Nephron (organoid): ENCODE measurements around the gene UBE2G1.
"Not testable (repeated sequence)": the region's sequence is repeated elsewhere in the genome, so short reads cannot be mapped to it uniquely, and the experiment has no call there.

Experiments used
- H3K27ac Mint-ChIP-seq, 3 experiments: 2 replicates each; pipeline ENCODE4 v1.8.0; 2020; ENCODE audit warnings: mixed read lengths in 3 of 3, mild to moderate bottlenecking in 2 of 3, moderate library complexity in 1 of 3
- H3K27me3 Mint-ChIP-seq: 2 replicates; pipeline ENCODE4 v1.8.0; 2021; ENCODE audit warnings: low read depth, mild to moderate bottlenecking, moderate library complexity, mixed read lengths
- H3K36me3 Mint-ChIP-seq: 2 replicates; pipeline ENCODE4 v1.8.0; 2020; ENCODE audit warnings: low read depth, mixed read lengths
- H3K4me1 Mint-ChIP-seq: 2 replicates; pipeline ENCODE4 v1.8.0; 2020; ENCODE audit warnings: mixed read lengths
- H3K4me3 Mint-ChIP-seq, 3 experiments: 2 replicates each; pipeline ENCODE4 v1.8.0; 2020; ENCODE audit warnings: mild to moderate bottlenecking in 3 of 3, mixed read lengths in 3 of 3, moderate library complexity in 2 of 3
- H3K9me3 Mint-ChIP-seq: 2 replicates; pipeline ENCODE4 v1.8.0; 2020; ENCODE audit warnings: mixed read lengths
- TF ChIP-seq, protein P1 (sequence below), 3 experiments: fragments of 200-600 bp; sonication (generic); IDR thresholded peaks; one replicate each; pipeline ENCODE4 v1.5.0; 2021; ENCODE audit warnings: antibody characterized with exemption in 3 of 3; ENCODE audit not compliant: unreplicated experiment in 3 of 3

UBE2G1 gene

DNA sequence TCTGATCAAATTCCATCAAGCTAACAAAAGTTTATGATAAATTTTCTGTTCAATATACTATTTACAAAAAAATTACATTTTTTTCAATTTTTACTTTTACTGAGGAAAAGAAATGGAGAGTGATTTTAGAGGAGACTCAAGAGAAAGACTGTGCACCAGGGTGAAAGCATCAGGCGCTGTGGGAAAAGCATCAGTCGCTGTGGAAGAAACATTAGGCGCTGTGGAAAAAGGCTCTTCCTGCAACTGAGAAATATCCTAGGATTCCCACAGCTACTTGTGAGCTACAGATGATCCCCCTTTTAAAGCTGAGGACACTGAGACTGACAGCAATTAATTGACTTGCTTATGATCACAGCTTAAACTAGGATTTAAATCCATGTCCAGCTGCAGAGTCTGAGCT, 107.6 kb downstream of the UBE2G1 start:
- TF ChIP-seq, protein P1, sequence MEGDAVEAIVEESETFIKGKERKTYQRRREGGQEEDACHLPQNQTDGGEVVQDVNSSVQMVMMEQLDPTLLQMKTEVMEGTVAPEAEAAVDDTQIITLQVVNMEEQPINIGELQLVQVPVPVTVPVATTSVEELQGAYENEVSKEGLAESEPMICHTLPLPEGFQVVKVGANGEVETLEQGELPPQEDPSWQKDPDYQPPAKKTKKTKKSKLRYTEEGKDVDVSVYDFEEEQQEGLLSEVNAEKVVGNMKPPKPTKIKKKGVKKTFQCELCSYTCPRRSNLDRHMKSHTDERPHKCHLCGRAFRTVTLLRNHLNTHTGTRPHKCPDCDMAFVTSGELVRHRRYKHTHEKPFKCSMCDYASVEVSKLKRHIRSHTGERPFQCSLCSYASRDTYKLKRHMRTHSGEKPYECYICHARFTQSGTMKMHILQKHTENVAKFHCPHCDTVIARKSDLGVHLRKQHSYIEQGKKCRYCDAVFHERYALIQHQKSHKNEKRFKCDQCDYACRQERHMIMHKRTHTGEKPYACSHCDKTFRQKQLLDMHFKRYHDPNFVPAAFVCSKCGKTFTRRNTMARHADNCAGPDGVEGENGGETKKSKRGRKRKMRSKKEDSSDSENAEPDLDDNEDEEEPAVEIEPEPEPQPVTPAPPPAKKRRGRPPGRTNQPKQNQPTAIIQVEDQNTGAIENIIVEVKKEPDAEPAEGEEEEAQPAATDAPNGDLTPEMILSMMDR (IDR thresholded peaks at IDR 0.05; ENCODE audit: unreplicated experiment in 3 of 3): no peak
- H3K4me1 Mint-ChIP-seq: peaks cover 13% of the 10 kb centered on the region
- H3K4me3 Mint-ChIP-seq: no peak overlapping the region
- H3K27me3 Mint-ChIP-seq: no peaks in the 10 kb centered on the region
- no peak overlapping the region for H3K27ac Mint-ChIP-seq
- peaks cover 27% of the 10 kb centered on the region for H3K9me3 Mint-ChIP-seq
- peaks cover 65% of the 10 kb centered on the region for H3K36me3 Mint-ChIP-seq

DNA sequence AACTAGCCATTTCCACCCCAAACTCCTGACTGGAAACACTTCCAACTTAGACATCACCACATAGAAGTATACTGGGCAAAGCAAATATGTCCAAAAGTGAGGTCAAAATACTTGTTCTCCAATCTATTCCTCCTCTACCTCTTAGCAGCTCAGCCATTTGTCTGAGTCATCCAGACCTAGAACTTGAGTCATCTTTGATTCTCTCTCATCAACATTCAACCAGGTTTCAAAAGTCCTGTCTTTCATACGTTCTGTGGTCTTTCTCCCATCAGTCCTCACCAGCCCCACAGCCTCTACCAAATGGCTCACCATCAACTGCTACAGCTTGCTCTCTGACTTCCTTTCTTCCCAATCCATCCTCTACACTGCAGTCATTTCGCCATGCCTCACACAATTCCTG, 109.5 kb downstream of the UBE2G1 start:
- H3K9me3 Mint-ChIP-seq: peaks cover 27% of the 10 kb centered on the region
- TF ChIP-seq, protein P1 (IDR thresholded peaks at IDR 0.05; ENCODE audit: unreplicated experiment in 3 of 3): no peak
- H3K36me3 Mint-ChIP-seq: peaks cover 60% of the 10 kb centered on the region
- no peak overlapping the region for H3K27ac Mint-ChIP-seq
- H3K4me3 Mint-ChIP-seq: no peak overlapping the region
- peaks cover 5% of the 10 kb centered on the region for H3K4me1 Mint-ChIP-seq
- no peaks in the 10 kb centered on the region for H3K27me3 Mint-ChIP-seq

GRCh38 chr17:4255271-4255670, 111.2 kb downstream of the UBE2G1 start:
- Mint-ChIP-seq H3K9me3 (peaks cover 27% of the 10 kb centered on the region), H3K27ac (peak overlapping the region in 1 of 3 experiments; percentile 9), H3K36me3 (peaks cover 46% of the 10 kb centered on the region)
- not testable (repeated sequence) for H3K4me3 Mint-ChIP-seq, H3K4me1 Mint-ChIP-seq, H3K27me3 Mint-ChIP-seq

DNA sequence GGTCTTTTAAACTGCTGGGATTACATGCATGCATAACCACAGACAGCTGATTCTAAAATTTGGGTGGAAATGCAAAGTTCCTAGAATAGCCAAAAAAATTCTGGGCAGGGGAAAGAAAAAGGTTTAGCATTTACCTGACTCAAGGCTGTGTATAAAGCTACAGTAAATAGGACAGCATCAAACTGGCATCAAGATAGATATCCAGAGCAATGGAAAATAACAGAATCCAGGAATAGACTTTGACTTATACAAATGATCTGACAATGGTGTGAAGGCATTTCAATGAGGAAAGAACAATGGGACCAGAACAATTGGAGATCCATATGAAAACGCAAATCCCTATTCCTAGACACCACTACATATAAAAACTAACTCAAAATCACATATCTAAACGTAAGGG, 115.6 kb downstream of the UBE2G1 start:
- no peaks in the 10 kb centered on the region for H3K27me3 Mint-ChIP-seq
- no peak overlapping the region for H3K4me3 Mint-ChIP-seq
- peaks cover 18% of the 10 kb centered on the region for H3K4me1 Mint-ChIP-seq
- H3K27ac Mint-ChIP-seq: no peak overlapping the region
- peaks cover 5% of the 10 kb centered on the region for H3K9me3 Mint-ChIP-seq
- H3K36me3 Mint-ChIP-seq: peaks cover 19% of the 10 kb centered on the region
- TF ChIP-seq, protein P1 (IDR thresholded peaks at IDR 0.05; ENCODE audit: unreplicated experiment in 3 of 3): no peak

DNA sequence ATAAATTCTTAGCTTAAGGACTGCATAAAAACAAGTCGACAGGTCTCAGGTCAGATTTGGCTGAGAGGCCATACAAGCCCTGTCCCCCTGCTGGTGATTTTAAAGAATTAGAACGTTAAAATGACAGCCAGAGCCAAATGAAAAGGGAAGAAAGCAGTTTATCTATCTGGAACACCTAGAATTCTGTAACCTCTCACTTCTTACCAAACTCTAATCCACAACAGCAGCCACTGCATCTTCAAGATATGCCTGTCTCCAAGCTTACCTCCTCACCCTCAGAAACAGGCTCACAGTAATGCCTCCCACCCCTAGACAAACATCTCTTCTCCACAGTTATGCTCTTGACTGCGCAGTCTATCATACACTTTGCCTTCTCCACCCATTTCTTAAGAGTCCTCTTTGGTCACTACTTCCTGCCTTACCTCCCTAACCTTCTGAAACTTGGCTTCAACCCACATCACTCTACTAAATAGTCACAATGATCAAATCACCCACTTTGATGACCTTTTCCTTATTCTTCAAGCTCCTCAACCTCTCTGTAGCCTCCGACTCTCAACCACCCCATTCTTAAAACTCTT, 116.9 kb downstream of the UBE2G1 start:
- Mint-ChIP-seq H3K4me3 (no peak overlapping the region), H3K36me3 (peaks cover 14% of the 10 kb centered on the region), H3K27ac (no peak overlapping the region), H3K4me1 (peaks cover 18% of the 10 kb centered on the region), H3K27me3 (no peaks in the 10 kb centered on the region), H3K9me3 (no peaks in the 10 kb centered on the region)
- TF ChIP-seq, protein P1 (IDR thresholded peaks at IDR 0.05; ENCODE audit: unreplicated experiment in 3 of 3): peak; percentile 52 to 57 (median 55)

GRCh38 chr17:4248504-4249277, 117.8 kb downstream of the UBE2G1 start:
- Mint-ChIP-seq H3K36me3 (peaks cover 14% of the 10 kb centered on the region), H3K27me3 (no peaks in the 10 kb centered on the region), H3K4me3 (no peak overlapping the region), H3K9me3 (no peaks in the 10 kb centered on the region), H3K27ac (peak overlapping the region in 1 of 3 experiments; percentile 92), H3K4me1 (peaks cover 18% of the 10 kb centered on the region)
- TF ChIP-seq, protein P1 (IDR thresholded peaks at IDR 0.05; ENCODE audit: unreplicated experiment in 3 of 3): no peak
